Measurements from ENCODE around the gene DLG4.

The DLG4 gene

DNA sequence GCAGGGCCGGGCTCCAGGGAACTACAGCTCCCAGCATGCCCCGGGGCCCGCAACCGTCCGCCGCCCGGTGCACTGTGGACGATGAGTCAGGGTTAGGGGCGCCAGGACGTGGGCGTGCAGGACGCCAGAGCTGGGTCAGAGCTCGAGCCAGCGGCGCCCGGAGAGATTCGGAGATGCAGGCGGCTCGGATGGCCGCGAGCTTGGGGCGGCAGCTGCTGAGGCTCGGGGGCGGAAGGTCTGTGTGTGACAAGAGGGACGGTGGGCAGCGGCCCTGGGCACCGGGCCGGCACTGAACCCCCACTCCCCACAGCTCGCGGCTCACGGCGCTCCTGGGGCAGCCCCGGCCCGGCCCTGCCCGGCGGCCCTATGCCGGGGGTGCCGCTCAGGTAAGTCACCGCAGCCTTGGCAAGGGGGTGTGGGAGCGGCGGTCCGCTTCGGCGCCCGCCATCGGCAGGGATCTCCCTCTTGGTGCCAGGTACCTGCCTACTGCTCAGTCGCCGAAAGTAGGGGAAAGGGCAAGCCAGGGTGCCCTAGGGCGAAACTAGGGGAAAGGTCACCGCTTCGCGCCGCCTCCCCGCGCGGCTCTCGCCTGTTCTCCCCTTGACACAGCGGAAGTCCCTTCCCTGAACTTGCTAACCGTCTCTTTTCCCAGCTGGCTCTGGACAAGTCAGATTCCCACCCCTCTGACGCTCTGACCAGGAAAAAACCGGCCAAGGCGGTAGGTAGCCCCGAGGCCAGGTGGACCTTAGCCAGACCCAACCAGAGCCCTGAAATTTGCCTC is at the start of gene DLG4, which contains the start of gene ACADVL:
TSS of gene DLG4 (minus strand) at position 25 of the 781 bp plus-strand sequence.
TSS of gene ACADVL (plus strand) at position 127 of the 781 bp plus-strand sequence. CDS start at position 174, 47 bp downstream.
- ATAC-seq: peak; percentile 72
- H3K27me3 Mint-ChIP-seq: no peaks in the 10 kb centered on the region
- DNase-seq: peak; percentile 88
- H3K4me3 Mint-ChIP-seq: peak within 1 kb of the TSS; percentile 93
- H3K9me3 Mint-ChIP-seq: no peaks in the 10 kb centered on the region
- H3K4me1 Mint-ChIP-seq: peaks cover 54% of the 10 kb centered on the region
- peak within 1 kb of the TSS; percentile 95 for H3K27ac Mint-ChIP-seq
- H3K36me3 Mint-ChIP-seq (ENCODE audit: low read depth): peaks cover 22% of the 10 kb centered on the region

DNA sequence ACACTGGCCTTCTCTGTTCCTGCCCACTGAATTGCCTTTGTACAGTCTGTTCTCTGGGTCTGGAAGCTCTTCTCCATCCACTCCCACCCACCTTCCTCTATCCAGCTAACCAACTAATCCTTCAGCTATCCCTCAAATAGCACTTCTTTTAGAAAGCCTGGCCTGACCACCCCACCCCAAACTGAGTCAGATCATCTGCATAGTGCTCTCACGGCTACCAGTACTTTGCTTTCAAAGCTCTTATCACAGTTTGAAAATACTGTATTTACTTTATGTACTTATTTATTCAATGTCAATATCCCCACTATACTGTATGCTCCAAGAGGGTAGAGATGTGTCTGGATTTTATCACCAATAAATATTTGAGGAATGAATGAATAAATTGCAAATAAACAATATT is 47.1 kb upstream of the DLG4 start:
- Mint-ChIP-seq H3K9me3 (no peaks in the 10 kb centered on the region), H3K27me3 (peaks cover 21% of the 10 kb centered on the region), H3K27ac (no peak overlapping the region), H3K36me3 (ENCODE audit: low read depth) (no peaks in the 10 kb centered on the region), H3K4me1 (peaks cover 25% of the 10 kb centered on the region), H3K4me3 (no peak overlapping the region)
- DNase-seq (no peak), ATAC-seq (no peak)

DNA sequence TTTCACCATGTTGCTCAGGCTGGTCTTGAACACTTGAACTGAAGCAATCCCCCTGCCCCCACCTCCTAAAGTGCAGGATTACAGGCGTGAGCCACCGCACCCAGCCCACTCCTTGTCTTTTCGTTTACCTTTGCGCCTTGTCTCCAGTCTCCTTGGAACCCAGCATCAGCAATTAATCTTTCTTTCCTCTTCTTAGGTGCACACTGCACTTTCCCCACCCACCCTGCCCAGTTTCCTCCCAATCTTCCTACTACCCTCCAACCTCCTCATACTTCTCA is 44.1 kb upstream of the DLG4 start:
- Mint-ChIP-seq H3K4me3 (peak overlapping the region; percentile 19), H3K27ac (no peak overlapping the region), H3K36me3 (ENCODE audit: low read depth) (peaks cover 5% of the 10 kb centered on the region), H3K27me3 (peaks cover 21% of the 10 kb centered on the region), H3K4me1 (peaks cover 36% of the 10 kb centered on the region), H3K9me3 (no peaks in the 10 kb centered on the region)
- DNase-seq (no peak), ATAC-seq (no peak)

DNA sequence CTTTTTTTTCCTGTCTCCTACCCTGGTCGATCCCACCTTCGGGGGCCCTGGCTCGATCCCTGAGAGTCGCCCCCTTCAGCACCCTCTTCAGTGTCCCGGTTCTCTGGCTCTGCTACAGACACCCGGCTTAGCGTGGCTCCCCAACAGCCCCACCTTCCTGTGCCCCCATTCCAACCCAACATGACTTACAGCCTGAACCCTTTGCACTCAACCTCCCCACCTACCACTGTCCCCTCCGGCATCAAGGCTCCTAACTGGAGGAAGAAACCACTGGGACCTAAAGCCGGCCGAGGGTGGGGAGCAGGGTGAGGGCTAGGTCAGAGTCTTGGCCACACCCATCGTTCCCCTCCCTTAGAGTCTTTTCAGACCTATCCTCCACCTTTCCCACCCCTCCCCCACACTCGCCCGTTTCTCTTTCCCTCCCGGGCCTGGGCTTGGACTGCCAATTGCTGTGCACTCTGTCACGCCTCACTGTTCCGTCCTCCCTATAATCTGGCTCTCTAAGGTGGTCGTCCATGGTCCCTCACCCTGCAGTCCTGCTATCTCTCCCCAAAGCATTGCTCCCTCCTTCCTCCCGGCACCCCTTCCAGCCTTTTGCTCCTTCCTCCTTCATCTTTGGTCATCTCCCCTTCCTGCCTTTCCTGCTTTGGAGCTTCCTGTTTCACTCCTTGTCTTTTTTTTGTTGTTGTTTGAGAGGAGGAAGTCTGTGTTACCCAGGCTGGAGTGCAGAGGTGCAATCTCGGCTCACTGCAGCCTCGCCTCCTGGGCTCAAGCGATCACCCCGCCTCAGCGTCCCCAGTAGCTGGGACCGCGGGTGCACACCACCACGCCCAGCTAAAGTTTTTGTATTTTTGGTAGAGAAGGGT is 43.5 kb upstream of the DLG4 start:
- no peaks in the 10 kb centered on the region for H3K9me3 Mint-ChIP-seq
- H3K36me3 Mint-ChIP-seq (ENCODE audit: low read depth): peaks cover 8% of the 10 kb centered on the region
- peak overlapping the region; percentile 52 for H3K27ac Mint-ChIP-seq
- H3K4me1 Mint-ChIP-seq: peaks cover 36% of the 10 kb centered on the region
- no peak for DNase-seq
- peak overlapping the region; percentile 57 for H3K4me3 Mint-ChIP-seq
- peaks cover 21% of the 10 kb centered on the region for H3K27me3 Mint-ChIP-seq
- ATAC-seq: peak; percentile 15

DNA sequence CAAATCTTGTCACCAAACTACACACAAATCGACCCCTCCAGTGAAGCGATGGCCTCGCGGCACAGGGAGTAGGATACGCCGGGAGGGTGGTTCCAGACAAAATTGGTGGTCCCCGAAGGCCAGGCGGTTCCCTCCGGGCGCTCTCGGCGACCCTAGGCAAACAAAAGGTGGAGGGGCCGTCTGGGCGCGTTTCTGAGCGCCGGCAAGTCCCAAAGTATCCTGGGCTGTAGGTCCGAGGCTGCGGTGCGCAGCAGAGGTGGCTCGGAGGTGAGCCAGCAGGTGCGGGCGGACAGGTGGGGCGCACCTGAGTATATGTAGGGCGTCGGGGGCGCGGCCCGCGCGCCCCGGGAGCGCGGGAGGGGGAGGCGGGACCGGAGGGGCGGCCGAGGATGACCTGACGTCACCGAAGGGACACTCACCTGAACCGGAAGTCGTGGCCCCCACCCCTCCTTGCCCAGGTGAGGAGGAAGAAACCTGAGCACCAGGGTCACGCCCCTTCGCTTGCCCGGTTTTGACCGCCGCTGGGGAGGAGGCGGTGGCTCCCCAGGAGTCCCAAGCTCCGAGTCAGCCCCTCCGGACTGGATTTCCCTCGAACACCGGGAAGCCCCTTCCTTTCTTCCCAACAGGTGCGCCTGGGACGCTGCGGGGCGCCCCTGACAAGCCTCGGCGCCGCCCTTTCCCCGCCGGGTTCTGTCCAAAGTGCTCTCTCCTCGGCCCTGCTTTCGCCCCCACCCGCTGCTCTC is 42.7 kb upstream of the DLG4 start, which contains the start of gene CLDN7:
TSS of gene CLDN7 (minus strand) at position 287 of the 743 bp plus-strand sequence. CDS start 435 bp downstream, outside the sequence.
- peak within 1 kb of the TSS; percentile 54 for H3K27ac Mint-ChIP-seq
- H3K27me3 Mint-ChIP-seq: peaks cover 21% of the 10 kb centered on the region
- peaks cover 8% of the 10 kb centered on the region for H3K36me3 Mint-ChIP-seq (ENCODE audit: low read depth)
- ATAC-seq: no peak
- peaks cover 36% of the 10 kb centered on the region for H3K4me1 Mint-ChIP-seq
- peak within 1 kb of the TSS; percentile 69 for H3K4me3 Mint-ChIP-seq
- H3K9me3 Mint-ChIP-seq: no peaks in the 10 kb centered on the region
- DNase-seq: no peak

DNA sequence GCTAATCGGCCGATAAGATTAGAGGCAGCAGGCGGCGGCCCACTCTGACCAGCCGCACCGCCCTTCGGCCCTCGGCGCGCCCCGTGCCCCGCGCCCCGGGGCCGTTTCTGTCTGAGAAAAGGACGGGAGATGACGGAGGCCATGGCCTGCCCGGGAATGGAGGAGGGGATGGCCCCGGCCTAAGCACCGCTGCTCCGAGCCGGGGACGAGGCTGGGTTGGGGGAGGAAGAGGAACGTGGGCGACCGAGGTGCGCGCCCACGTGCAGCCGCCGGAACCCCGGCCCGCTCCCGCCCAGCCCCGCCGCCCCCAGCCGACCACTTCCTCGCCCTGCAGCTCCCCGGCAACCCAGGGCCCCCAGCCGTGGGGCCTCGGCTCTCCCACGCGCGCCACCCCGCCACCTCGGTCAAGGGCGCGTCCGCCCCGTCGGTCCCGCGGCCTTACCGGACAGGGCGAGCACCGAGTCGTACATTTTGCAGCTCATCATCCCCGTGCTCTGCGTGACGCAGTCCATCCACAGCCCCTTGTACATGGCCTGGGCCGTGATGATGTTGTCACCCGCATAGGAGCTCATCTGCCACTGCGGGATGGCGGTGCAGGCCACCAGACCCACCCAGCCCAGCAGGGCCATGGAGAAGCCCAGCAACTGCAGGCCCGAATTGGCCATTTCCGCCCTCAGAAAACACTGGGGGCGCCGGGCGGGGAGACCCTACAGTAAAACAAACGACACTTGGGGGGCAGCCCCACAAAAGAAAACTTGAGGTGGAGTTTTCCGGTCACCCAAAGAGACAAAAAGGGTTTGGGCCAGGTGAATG is 41.9 kb upstream of the DLG4 start:
- peaks cover 21% of the 10 kb centered on the region for H3K27me3 Mint-ChIP-seq
- peak overlapping the region; percentile 54 for H3K27ac Mint-ChIP-seq
- H3K9me3 Mint-ChIP-seq: no peaks in the 10 kb centered on the region
- ATAC-seq (peak; percentile 37), DNase-seq (no peak)
- H3K4me1 Mint-ChIP-seq: peaks cover 34% of the 10 kb centered on the region
- peak overlapping the region; percentile 69 for H3K4me3 Mint-ChIP-seq
- H3K36me3 Mint-ChIP-seq (ENCODE audit: low read depth): peaks cover 11% of the 10 kb centered on the region

DNA sequence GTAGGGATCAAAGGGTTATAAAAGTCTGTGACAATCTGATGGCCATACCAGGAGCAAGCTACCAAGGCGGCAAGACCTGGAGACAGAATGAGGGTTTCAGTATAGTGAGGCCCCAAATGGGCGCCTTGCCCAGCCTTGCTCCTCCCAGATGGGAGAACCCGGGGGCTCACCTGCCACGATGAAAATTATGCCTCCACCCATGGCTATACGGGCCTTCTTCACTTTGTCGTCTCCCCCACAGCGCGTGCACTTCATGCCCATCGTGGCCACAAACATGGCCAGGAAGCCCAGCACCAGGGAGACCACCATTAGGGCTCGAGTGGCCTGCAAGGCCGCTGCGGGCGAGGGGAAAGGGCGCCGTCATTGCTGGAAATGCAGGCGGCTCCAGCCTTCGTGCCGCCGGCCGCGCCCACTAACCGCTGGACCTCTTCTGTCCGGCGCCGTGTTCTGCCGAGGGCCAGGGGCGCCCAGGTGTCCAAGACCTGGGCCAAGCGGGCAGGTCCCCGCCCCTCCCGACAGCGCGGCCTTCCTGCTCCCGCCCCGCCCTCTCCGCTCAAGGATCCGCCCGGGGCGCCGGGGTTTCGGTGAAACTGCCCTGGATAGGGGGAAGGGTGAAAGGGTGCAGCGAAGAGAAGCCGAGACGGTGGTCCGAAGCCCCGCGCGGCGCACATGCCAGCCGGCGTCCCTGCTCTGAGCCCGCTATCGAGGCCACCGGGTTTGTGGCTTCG is 41.2 kb upstream of the DLG4 start:
- Mint-ChIP-seq H3K36me3 (ENCODE audit: low read depth) (peaks cover 13% of the 10 kb centered on the region), H3K4me1 (peaks cover 34% of the 10 kb centered on the region), H3K9me3 (no peaks in the 10 kb centered on the region), H3K27me3 (peaks cover 21% of the 10 kb centered on the region), H3K4me3 (peak overlapping the region; percentile 42), H3K27ac (no peak overlapping the region)
- peak; percentile 17 for ATAC-seq
- peak; percentile 45 for DNase-seq

DNA sequence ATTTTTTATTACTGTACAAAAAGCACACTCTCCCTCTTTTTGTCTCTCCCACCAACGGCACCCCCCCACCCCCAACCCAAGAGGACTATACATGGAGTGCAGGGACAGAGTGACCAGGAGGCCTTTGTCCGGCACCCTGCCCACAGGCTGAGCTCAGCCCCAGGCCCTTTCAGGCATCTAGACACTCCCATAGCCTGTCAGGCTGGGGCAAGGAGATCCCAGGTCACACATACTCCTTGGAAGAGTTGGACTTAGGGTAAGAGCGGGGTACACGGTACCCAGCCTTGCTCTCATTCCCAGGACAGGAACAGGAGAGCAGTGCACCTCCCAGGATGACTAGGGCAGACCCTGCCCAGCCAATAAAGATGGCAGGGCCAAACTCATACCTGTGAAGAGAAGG is 40.5 kb upstream of the DLG4 start:
- H3K27ac Mint-ChIP-seq: no peak overlapping the region
- peaks cover 15% of the 10 kb centered on the region for H3K36me3 Mint-ChIP-seq (ENCODE audit: low read depth)
- H3K9me3 Mint-ChIP-seq: no peaks in the 10 kb centered on the region
- peaks cover 34% of the 10 kb centered on the region for H3K4me1 Mint-ChIP-seq
- H3K4me3 Mint-ChIP-seq: peak overlapping the region; percentile 36
- ATAC-seq (no peak), DNase-seq (no peak)
- peaks cover 21% of the 10 kb centered on the region for H3K27me3 Mint-ChIP-seq

DNA sequence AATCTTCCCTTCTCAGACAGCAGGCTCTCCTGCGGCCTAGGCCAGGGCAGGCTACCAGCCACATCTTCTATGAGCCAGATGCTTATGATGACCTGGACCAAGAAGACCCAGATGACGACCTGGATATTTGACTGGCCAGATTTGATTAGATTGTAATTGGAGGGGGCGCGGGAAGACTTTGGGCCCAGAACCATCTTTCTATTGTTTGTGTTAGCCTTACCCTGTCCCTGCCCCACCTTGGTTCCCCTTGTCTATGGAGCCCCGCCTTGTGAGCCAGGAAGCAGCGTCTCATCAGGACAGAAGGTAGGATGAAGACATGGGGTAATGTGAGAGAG is 39.9 kb upstream of the DLG4 start:
- DNase-seq (no peak), ATAC-seq (no peak)
- Mint-ChIP-seq H3K27ac (no peak overlapping the region), H3K4me1 (peaks cover 38% of the 10 kb centered on the region), H3K36me3 (ENCODE audit: low read depth) (peaks cover 21% of the 10 kb centered on the region), H3K9me3 (no peaks in the 10 kb centered on the region), H3K4me3 (no peak overlapping the region), H3K27me3 (peaks cover 21% of the 10 kb centered on the region)

DNA sequence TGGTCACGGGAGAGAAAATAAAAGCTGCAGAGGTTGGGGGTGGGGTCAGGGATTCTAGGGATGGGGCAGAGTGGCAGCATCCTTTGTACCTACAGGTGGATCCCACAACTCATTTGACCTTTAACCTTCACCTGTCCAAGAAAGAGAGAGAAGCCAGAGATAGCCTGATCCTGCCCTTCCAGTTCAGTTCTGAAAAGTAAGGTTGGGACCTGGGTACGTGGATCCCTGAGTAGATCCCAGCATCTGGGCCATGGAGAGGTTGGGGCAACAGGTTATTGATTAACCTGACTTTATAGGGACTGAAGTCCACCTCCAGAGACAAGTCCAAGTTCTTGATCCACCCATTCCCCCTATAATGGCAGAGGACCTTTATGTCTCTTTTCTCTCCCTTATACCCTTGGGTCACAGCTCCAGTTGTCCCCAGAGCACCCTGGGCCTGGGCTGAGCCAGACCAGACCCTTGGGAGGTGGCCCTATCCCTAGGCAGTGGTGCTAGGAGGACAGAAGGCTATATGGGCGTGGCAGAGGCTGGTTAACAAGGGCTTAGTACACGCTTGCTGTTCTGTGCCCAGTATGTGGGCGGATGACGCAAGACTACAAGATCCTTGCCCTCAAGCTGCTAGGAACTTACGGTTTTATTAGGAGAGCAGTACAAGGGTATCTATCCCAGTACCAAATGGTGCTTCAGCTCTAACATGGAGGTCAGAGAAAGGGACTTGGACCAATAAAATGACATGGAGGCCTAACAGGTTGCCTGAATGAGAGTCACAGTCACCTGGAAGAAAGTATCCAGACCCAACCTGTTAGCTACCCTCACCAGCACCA is 39.3 kb upstream of the DLG4 start:
- ATAC-seq: peak; percentile 21
- Mint-ChIP-seq H3K4me1 (peaks cover 39% of the 10 kb centered on the region), H3K27ac (no peak overlapping the region), H3K36me3 (ENCODE audit: low read depth) (peaks cover 26% of the 10 kb centered on the region), H3K4me3 (no peak overlapping the region), H3K9me3 (no peaks in the 10 kb centered on the region), H3K27me3 (peaks cover 19% of the 10 kb centered on the region)
- DNase-seq: peak; percentile 14

DNA sequence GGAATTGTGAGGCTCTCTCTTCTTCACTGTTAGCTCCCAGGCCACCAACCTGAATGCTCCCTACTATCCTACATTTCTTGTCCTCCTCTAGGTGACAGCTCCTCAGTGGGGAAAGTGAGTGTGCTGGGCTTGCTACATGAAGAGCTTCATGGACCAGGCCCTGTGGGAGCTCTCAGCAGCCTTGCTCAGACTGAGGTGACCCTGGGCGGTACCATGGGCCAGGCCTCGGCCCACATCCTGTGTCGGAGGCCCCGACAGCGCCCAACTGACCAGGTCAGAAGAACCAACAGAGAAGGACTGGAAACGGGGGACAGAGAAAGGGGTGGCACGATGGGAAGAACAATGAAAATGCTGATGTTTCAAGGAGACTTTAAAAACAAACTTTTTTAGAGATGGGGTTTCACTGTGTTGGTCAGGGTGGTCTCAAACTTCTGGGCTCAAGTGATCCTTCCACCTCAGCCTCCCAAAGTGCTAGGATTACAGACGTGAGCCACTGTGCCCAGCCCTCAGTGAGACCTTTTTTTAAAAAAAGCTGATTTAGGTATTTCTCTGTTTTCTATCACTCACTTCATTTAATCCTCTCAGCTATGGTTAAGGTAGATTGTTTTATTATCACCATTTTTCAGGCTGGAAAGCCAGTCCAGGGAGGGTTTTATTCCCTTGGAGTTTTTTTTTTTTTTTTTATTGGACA is 37.3 kb upstream of the DLG4 start:
- peaks cover 41% of the 10 kb centered on the region for H3K4me1 Mint-ChIP-seq
- H3K9me3 Mint-ChIP-seq: no peaks in the 10 kb centered on the region
- peaks cover 33% of the 10 kb centered on the region for H3K36me3 Mint-ChIP-seq (ENCODE audit: low read depth)
- no peak for ATAC-seq
- H3K27me3 Mint-ChIP-seq: peaks cover 3% of the 10 kb centered on the region
- no peak overlapping the region for H3K27ac Mint-ChIP-seq
- H3K4me3 Mint-ChIP-seq: no peak overlapping the region
- no peak for DNase-seq

DNA sequence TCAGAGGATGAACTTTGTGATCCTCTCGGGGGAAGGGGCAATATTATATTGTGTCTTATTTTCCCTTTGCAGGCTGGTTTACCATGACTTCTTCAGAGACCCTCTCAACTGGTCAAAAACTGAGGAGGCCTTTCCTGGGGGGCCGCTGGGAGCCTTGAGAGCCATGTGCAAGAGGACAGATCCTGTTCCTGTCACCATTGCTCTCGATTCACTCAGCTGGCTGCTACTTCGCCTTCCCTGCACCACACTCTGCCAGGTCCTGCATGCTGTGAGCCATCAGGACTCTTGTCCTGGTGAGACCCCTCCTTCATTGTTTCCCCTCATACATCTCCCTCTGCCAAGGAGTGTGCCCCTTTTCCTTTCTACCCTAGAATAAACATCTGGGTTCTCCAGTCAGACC is 34.9 kb upstream of the DLG4 start:
- H3K27me3 Mint-ChIP-seq: peaks cover 2% of the 10 kb centered on the region
- no peaks in the 10 kb centered on the region for H3K9me3 Mint-ChIP-seq
- peaks cover 46% of the 10 kb centered on the region for H3K4me1 Mint-ChIP-seq
- H3K4me3 Mint-ChIP-seq: no peak overlapping the region
- H3K36me3 Mint-ChIP-seq (ENCODE audit: low read depth): peaks cover 36% of the 10 kb centered on the region
- DNase-seq (no peak), ATAC-seq (no peak)
- no peak overlapping the region for H3K27ac Mint-ChIP-seq
